Activated CD8-positive, alpha-beta memory T cell treated with anti-CD3 and anti-CD28 coated beads, Interleukin-2, amount 50 U/mL, for 48 hours (primary cell): ENCODE results near the gene SUPT7L.
"Not testable (repeated sequence)": the region's sequence is repeated elsewhere in the genome, so short reads cannot be mapped to it uniquely, and the experiment has no call there.

Experiments
- DNase-seq: peaks from one replicate; pipeline ENCODE4 v3.0.0-alpha.2; 2020

SUPT7L gene

GRCh38 chr2:27630257-27630656 lies 33.2 kb downstream of the SUPT7L start:
- DNase-seq, result not testable (repeated sequence)

DNA sequence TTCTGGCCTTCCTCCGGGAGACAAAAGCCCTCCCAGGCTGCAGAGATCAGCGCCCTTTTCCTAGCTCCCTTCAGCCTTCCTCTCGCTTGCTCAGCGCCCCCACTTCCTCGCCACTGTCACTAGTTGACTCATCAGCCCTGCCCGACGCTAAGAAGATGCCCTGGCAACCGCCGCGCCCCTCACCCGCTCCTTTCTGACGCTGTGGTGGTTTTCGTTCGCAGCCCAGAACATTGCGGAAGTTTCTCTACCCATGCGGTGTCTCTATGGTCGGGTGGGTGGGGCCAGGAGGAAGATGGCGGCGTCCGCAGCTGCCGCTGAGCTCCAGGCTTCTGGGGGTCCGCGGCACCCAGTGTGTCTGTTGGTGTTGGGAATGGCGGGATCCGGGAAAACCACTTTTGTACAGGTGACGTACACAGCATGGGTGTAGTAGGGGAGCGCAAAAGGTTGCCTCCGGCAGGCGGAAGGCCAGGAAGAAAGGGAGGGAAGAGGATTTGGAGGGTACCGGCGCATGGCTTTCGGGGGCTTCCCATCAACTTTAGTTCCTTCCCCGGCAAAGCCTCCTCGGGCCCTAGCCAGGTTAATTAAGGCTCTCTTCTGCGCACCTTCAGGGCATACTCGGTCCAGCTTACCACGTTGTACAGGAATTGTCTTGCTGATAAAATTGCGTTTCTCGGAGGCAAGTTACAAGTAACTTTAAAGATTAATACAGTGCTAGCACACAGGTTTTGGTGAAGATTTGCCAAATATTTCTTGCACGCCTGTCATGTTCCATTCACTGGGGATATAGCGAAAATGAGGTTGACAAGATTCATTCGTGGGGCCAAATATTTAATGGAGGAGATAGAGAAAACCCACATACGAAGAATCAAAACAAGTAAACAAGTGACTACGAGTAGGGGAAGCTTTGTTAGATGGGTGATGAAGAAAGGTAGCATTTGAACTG lies 34.4 kb downstream of the SUPT7L start, which contains the start of the genes CCDC121 and GPN1:
CCDC121 (minus strand) TSS at position 246 of the 943 bp plus-strand sequence. CDS start 1,213 bp downstream, outside the sequence.
GPN1 (plus strand) TSS at position 284 of the 943 bp plus-strand sequence; CDS start at position 293, 9 bp downstream.
- DNase-seq, result peak; percentile 94

DNA sequence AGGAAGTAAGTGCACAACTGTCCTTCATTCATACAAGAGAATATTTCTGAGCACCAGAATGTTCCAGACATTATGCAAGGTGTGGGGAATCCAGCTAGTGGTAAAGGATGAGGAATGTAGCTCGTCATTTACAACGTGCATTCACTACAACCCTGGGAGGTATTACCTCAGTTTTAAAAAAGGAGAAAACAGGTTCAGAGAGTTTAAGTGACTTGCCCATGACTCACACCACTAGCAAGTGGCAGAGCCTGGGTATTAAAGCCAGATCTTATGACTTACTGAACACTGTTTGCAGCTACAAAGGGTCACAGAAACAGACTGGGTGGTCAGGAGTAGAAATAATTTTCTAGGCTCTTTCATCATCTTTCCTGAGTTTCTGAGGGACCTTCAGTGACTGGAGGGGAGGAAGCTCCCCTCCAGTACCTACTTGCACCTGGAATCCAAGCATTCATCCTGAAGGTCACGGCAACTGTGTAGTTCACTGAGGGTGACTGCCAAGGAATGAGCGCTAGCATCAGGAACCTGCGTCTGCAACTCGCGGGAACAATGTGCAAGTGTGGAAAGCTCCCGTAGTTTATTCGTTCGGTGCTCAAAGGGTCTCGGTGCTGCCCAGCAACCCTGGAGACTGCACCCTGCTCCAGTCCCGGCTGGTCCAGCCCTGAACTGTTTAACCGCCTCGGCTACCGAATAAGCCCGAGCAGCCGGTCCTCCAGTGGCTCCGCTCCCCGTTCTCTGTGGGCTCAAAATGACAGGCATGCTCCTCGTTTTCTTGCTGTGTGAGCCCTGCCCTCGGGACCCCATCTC lies 35.2 kb downstream of the SUPT7L start:
- DNase-seq, result no peak

- not testable (repeated sequence) for DNase-seq
Observed at GRCh38 chr2:27626921-27627320, 36.5 kb downstream of the SUPT7L start.

DNA sequence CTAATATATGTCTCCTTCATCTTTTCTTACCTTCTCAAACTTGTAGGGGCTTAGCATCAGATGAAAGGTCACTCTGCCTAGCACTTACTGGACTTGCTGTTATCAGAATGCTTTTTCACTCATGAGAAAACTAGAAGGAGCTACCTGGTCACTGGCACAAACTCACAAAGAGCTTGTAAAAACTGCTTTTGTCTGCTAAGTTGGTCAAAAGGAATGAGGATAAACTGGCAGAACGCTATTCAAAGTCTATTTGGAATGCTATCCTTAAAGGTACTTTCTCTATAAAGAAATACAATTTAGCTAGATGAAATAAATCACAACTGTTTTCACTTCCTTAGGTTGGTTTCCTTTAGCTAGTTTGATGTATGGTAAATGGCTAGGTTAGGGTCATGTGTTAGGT lies 37.1 kb downstream of the SUPT7L start:
- DNase-seq, result not testable (repeated sequence)

GRCh38 chr2:27624943-27625342 lies 38.5 kb downstream of the SUPT7L start:
- DNase-seq, result no peak

DNA sequence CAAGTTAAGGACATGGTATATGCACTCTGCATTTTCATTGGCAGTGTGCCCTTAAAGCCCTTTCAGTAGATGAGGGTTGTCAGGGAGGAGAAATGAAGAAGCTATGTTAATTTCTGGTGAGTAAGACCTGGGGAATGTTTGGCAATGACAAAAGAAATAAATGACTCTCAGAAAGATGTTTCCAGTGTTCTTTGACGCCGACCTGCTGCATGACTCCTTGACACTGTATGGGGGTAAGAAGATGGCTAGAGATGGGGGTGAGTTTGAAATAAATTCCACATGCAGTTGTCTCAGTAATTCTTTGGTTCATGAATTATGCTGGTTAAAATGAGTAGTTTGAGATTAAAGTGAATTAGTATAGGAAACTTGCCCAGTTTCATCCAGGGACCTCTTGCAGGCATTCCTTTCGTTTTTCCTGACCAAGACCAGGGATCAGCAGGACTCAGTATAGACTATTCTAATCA lies 40.5 kb downstream of the SUPT7L start:
- no peak for DNase-seq

- no peak for DNase-seq
Observed at GRCh38 chr2:27621524-27621923, 41.9 kb downstream of the SUPT7L start.

DNA sequence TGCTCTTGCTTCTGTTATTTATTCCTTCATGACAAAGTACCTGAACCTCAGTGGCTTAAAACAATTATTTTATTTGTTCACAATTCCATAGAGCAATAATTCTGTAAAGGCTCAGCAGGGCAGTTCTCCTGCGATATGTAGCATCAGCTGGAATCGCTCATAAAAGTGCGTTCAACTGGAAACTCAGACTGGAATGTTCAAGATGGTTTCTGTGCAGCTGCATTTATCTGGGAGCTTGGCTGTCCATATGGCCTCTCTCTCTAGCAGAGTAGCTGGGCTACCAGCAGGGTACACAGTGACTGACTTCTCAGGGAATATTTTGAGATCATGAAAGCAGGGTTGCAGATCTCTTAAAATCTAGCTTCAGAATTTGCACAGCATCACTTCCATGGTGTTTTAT lies 48.1 kb downstream of the SUPT7L start:
- no peak for DNase-seq

GRCh38 chr2:27613985-27614384 lies 49.4 kb downstream of the SUPT7L start:
- DNase-seq, result no peak

DNA sequence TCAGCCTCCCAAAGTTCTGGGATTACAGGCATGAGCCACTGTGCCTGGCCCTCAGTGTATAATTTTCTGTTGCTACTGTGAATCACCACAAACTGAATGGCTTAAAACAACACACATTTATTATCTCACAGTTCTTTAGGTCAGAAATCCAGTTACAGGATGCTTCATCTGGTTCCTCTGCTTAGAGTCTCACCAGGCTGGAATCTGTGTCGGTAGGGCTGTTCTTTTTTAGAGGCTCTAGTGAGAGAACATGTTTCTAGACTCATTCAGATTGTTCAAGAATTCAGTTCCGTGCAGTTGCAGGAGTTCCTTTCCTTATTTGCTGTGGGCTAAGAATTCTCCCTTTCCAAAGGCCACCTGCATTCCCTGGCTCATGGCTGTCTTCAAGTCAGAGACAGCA lies 56.8 kb downstream of the SUPT7L start:
- DNase-seq, result no peak
